ENCODE results near the gene CER1. TPM values are rescaled to one million over a fixed set of nuclear protein-coding genes. Genes with fewer than 3 reads are reported as not detected.
"Not testable (repeated sequence)": the region's sequence is repeated elsewhere in the genome, so short reads cannot be mapped to it uniquely, and the experiment has no call there.

Gene CER1
- total RNA-seq, 4 donors from 2014 or later = 0.61 to 0.97 TPM; not detected in 2

GRCh38 chr9:14690948-14691730 is 31.4 kb downstream of the CER1 start:
- Histone ChIP-seq H3K4me1 (peaks cover 0 to 6% of the 10 kb centered on the region in 2 donors), H3K36me3 (no peaks in the 10 kb centered on the region), H3K27ac (no peak overlapping the region), H3K4me3 (no peak overlapping the region), H3K27me3 (no peaks in the 10 kb centered on the region), H3K9me3 (no peaks in the 10 kb centered on the region)
- no peak for DNase-seq
- intact Hi-C loops (cut with DNase I; ENCODE audit: low total_unique reads) = no loop called here
- TF ChIP-seq CTCF (IDR thresholded peaks at IDR 0.05) (no peak), POLR2A (IDR thresholded peaks at IDR 0.05) (no peak)

- Histone ChIP-seq H3K27me3 (no peaks in the 10 kb centered on the region), H3K4me3 (no peak overlapping the region), H3K9me3 (no peaks in the 10 kb centered on the region), H3K4me1 (peaks cover 0 to 5% of the 10 kb centered on the region in 2 donors), H3K36me3 (no peaks in the 10 kb centered on the region), H3K27ac (no peak overlapping the region)
- no peak for DNase-seq
- TF ChIP-seq CTCF (IDR thresholded peaks at IDR 0.05) (no peak), POLR2A (IDR thresholded peaks at IDR 0.05) (no peak)
- intact Hi-C loops (cut with DNase I; ENCODE audit: low total_unique reads) = no loop called here
These were observed 35.4 kb downstream of the CER1 start for GRCh38 chr9:14687042-14687719.

GRCh38 chr9:14686168-14686567 is 36.4 kb downstream of the CER1 start:
- intact Hi-C loops (cut with DNase I; ENCODE audit: low total_unique reads) = no loop called here

GRCh38 chr9:14682616-14683015 is 39.9 kb downstream of the CER1 start:
- H3K9me3 ChIP-seq; DNase-seq; H3K36me3 ChIP-seq; H3K27ac ChIP-seq; H3K4me1 ChIP-seq; H3K27me3 ChIP-seq; intact Hi-C loops (cut with DNase I; ENCODE audit: low total_unique reads); H3K4me3 ChIP-seq: not testable (repeated sequence)

More at GRCh38 chr9:14686168-14686567, 36.4 kb downstream of the CER1 start:
- Histone ChIP-seq H3K27ac (no peak overlapping the region), H3K36me3 (no peaks in the 10 kb centered on the region), H3K9me3 (no peaks in the 10 kb centered on the region), H3K4me3 (no peak overlapping the region), H3K27me3 (no peaks in the 10 kb centered on the region), H3K4me1 (no peaks in the 10 kb centered on the region)
- TF ChIP-seq POLR2A (IDR thresholded peaks at IDR 0.05) (no peak), CTCF (IDR thresholded peaks at IDR 0.05) (no peak)
- no peak for DNase-seq

- H3K4me1 ChIP-seq = no peaks in the 10 kb centered on the region
- intact Hi-C loops (cut with DNase I; ENCODE audit: low total_unique reads) = no loop called here
- H3K4me3 ChIP-seq = no peak overlapping the region
- TF ChIP-seq POLR2A (IDR thresholded peaks at IDR 0.05) = no peak
- TF ChIP-seq CTCF (IDR thresholded peaks at IDR 0.05) = no peak
- H3K27ac ChIP-seq = no peak overlapping the region
- no peaks in the 10 kb centered on the region for H3K27me3 ChIP-seq
- no peaks in the 10 kb centered on the region for H3K9me3 ChIP-seq
- no peak for DNase-seq
- H3K36me3 ChIP-seq = no peaks in the 10 kb centered on the region
These were observed 43.8 kb downstream of the CER1 start for GRCh38 chr9:14678776-14679175.

All from uterus (tissue), 4 donors.